Naive thymus-derived CD4-positive, alpha-beta T cell (primary cell): ENCODE results near the gene DGKI. TPM values are rescaled to one million over a fixed set of nuclear protein-coding genes. Genes with fewer than 3 reads are reported as not detected.

Source experiments
- ATAC-seq: fragments of 150-1000 bp; cut with Tn5 transposase; 2 replicates; pipeline ENCODE4 v1.10.0; 2021; ENCODE audit warnings: mild to moderate bottlenecking, moderate library complexity
- CTCF ChIA-PET: fragments of 350-600 bp; sonication (Branson Sonifier 250); formaldehyde crosslinking; loops from one replicate; lab custom pipeline; 2021; ENCODE audit warnings: antibody characterized with exemption; lab: Charles Lee
- POLR2A ChIA-PET: fragments of 350-600 bp; sonication (Branson Sonifier 250); formaldehyde crosslinking; loops from one replicate; lab custom pipeline; 2021; ENCODE audit warnings: antibody characterized with exemption, inconsistent platforms; lab: Charles Lee
- DNase-seq, 9 donors: peaks; one replicate each; pipeline versions ENCODE4 v3.0.0 to v3.0.0-alpha.2; 2020 to 2022; ENCODE audit warnings: mixed read lengths in 1 of 9
- H3K27ac ChIP-seq: one replicate; pipeline ENCODE4 v1.7.0; 2013; ENCODE audit warnings: mild to moderate bottlenecking, low read depth, low read length, moderate library complexity
- H3K27me3 ChIP-seq, 2 donors: one replicate each; pipeline ENCODE4 v1.7.0; 2013; ENCODE audit warnings: low read length in 2 of 2, mild to moderate bottlenecking in 2 of 2, moderate library complexity in 2 of 2; ENCODE audit not compliant: control insufficient read depth in 2 of 2, insufficient read depth in 2 of 2
- H3K36me3 ChIP-seq, 3 experiments: 1 replicate in 2 of 3; 2 replicates in 1 of 3; pipeline ENCODE4 v1.7.0; 2013; ENCODE audit warnings: low read length in 3 of 3, mild to moderate bottlenecking in 3 of 3, moderate library complexity in 1 of 3; ENCODE audit not compliant: insufficient read depth in 3 of 3, control insufficient read depth in 2 of 3
- H3K4me1 ChIP-seq, 2 donors: one replicate each; pipeline ENCODE4 v1.7.0; 2013; ENCODE audit warnings: low read length in 2 of 2, mild to moderate bottlenecking in 2 of 2, moderate library complexity in 1 of 2; ENCODE audit not compliant: control insufficient read depth in 2 of 2, insufficient read depth in 2 of 2
- H3K4me3 ChIP-seq: 2 replicates; pipeline ENCODE4 v1.7.0; 2013; ENCODE audit warnings: mild to moderate bottlenecking, low read length
- H3K9me3 ChIP-seq, 3 experiments: 1 replicate in 2 of 3; 2 replicates in 1 of 3; pipeline ENCODE4 v1.7.0; 2013; ENCODE audit warnings: low read length in 3 of 3; ENCODE audit not compliant: control insufficient read depth in 2 of 3
- H3K27ac Mint-ChIP-seq, 9 donors: one replicate each; pipeline ENCODE4 v1.8.0; 2020 to 2022; ENCODE audit warnings: mixed read lengths in 9 of 9, mild to moderate bottlenecking in 8 of 9, moderate library complexity in 5 of 9, inconsistent platforms in 2 of 9
- H3K27me3 Mint-ChIP-seq, 5 donors: one replicate each; pipeline ENCODE4 v1.8.0; 2021 to 2022; ENCODE audit warnings: mixed read lengths in 5 of 5, mild to moderate bottlenecking in 1 of 5
- H3K36me3 Mint-ChIP-seq, 5 donors: one replicate each; pipeline ENCODE4 v1.8.0; 2020 to 2022; ENCODE audit warnings: mixed read lengths in 5 of 5, mild to moderate bottlenecking in 3 of 5, inconsistent platforms in 1 of 5
- H3K4me1 Mint-ChIP-seq, 7 donors: one replicate each; pipeline ENCODE4 v1.8.0; 2020 to 2022; ENCODE audit warnings: mixed read lengths in 7 of 7, mild to moderate bottlenecking in 3 of 7, inconsistent platforms in 1 of 7
- H3K4me3 Mint-ChIP-seq, 10 donors: one replicate each; pipeline ENCODE4 v1.8.0; 2020 to 2022; ENCODE audit warnings: mild to moderate bottlenecking in 10 of 10, mixed read lengths in 10 of 10, moderate library complexity in 6 of 10, inconsistent platforms in 2 of 10
- H3K9me3 Mint-ChIP-seq, 11 donors: one replicate each; pipeline ENCODE4 v1.8.0; 2020 to 2022; ENCODE audit warnings: mixed read lengths in 11 of 11, mild to moderate bottlenecking in 4 of 11, inconsistent platforms in 1 of 11, moderate library complexity in 1 of 11
- intact Hi-C, 2 donors: fragments of 100-400 bp; cut with micrococcal nuclease; formaldehyde crosslinking; loops; one replicate each; pipeline ENCODE4 v1.15.1; 2023
- polyA plus RNA-seq, 2 donors: library from polyadenylated mRNA; unstranded; fragments of 300-500 nt; fragmentation: Illumina TruSeq; gene quantifications; one replicate each; pipeline ENCODE4 v1.2.3, GENCODE V29; 2021
- total RNA-seq, 6 experiments: library from RNA in 5 of 6; stranded (reverse) in 5 of 6; gene quantifications; 1 replicate in 5 of 6; 2 replicates in 1 of 6; pipeline ENCODE4 v1.2.3 and lab custom pipeline; 2021 to 2026

DGKI gene
- total and polyA plus RNA-seq, 7 experiments from 2014 or later = 1.3 TPM; not detected in 6

DNA sequence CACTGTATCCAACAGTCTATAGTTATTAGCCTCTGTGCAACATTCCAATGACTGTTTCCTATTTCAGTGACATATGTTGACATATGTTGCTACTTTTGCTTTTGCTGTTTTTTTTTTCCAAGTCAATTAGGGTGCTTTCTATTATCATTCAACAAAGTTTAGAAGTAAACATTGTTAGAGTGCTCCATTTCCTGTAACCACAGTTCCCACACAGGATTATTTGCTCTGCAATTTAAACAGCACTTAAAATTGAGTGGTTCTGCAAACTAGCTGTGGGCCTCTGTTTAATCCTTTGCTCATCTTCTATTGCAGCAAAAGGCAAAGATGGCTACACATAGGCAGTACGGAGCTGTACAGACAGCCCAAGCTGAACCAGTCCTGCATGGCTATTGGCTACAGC, 456.7 kb downstream of the DGKI start:
- Mint-ChIP-seq H3K4me1 (no peaks in the 10 kb centered on the region), H3K4me3 (no peak overlapping the region), H3K27ac (no peak overlapping the region), H3K27me3 (no peaks in the 10 kb centered on the region), H3K36me3 (no peaks in the 10 kb centered on the region), H3K9me3 (peaks cover 0 to 18% (median 0%) of the 10 kb centered on the region in 11 donors)
- Histone ChIP-seq H3K4me1 (no peaks in the 10 kb centered on the region), H3K9me3 (no peaks in the 10 kb centered on the region), H3K4me3 (no peak overlapping the region), H3K36me3 (no peaks in the 10 kb centered on the region), H3K27me3 (no peaks in the 10 kb centered on the region), H3K27ac (no peak overlapping the region)
- intact Hi-C loops = no loop called here
- ChIA-PET POLR2A (no interaction called here), CTCF (no interaction called here)
- ATAC-seq (no peak), DNase-seq (no peak)

DNA sequence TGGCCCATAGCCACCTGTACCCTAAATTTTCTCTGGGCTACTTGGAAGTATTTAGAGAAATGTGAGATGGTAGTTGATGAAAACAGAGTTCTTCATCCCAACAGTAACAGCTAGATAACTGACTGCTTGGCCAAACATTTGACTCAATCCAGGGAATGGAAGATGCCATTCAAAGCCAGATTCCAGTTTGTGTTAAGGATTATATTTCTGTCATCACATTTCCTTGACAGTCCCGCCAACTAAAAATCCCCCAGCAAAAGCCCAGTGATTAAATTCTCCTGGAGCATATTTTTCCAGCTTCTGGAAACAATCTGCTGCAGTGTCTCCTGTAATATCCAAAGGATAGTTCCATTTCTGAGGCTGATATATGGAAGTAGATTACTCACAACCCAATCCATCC, 457.9 kb downstream of the DGKI start:
- POLR2A ChIA-PET = no interaction called here
- H3K4me3 Mint-ChIP-seq = no peak overlapping the region
- no peaks in the 10 kb centered on the region for H3K4me1 Mint-ChIP-seq
- no peaks in the 10 kb centered on the region for H3K27me3 ChIP-seq
- H3K36me3 ChIP-seq = no peaks in the 10 kb centered on the region
- CTCF ChIA-PET = no interaction called here
- no peaks in the 10 kb centered on the region for H3K9me3 ChIP-seq
- no peaks in the 10 kb centered on the region for H3K36me3 Mint-ChIP-seq
- no peak overlapping the region for H3K4me3 ChIP-seq
- ATAC-seq (no peak), DNase-seq (no peak)
- H3K4me1 ChIP-seq = no peaks in the 10 kb centered on the region
- no peak overlapping the region for H3K27ac Mint-ChIP-seq
- no peak overlapping the region for H3K27ac ChIP-seq
- intact Hi-C loops = no loop called here
- H3K9me3 Mint-ChIP-seq = peaks cover 0 to 18% (median 0%) of the 10 kb centered on the region in 11 donors
- H3K27me3 Mint-ChIP-seq = no peaks in the 10 kb centered on the region

DNA sequence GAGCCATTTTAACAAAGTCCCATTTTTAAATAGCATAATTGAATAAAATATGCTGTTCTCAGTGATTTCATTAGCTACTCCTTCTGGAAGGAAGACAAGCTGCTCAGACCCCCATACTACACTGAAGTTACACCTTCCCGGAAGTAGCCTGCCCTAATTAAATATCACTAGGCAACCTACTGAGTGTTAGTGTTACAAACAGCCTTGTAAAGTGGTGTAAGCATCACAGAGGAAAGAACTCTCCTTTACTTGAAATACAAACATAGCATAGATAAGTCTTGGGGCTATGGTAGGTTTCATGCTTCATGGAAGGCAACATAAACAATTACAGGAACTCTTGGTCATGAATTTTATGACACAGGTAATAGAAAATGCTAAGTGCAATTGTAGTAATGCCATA, 459.8 kb downstream of the DGKI start:
- intact Hi-C loops = no loop called here
- no peak for ATAC-seq
- Histone ChIP-seq H3K4me1 (no peaks in the 10 kb centered on the region), H3K27me3 (no peaks in the 10 kb centered on the region), H3K9me3 (no peaks in the 10 kb centered on the region), H3K27ac (no peak overlapping the region), H3K36me3 (no peaks in the 10 kb centered on the region), H3K4me3 (no peak overlapping the region)
- H3K9me3 Mint-ChIP-seq = peaks cover 0 to 18% (median 2%) of the 10 kb centered on the region in 11 donors
- no peak for DNase-seq
- no peak overlapping the region for H3K4me3 Mint-ChIP-seq
- POLR2A ChIA-PET = no interaction called here
- H3K4me1 Mint-ChIP-seq = no peaks in the 10 kb centered on the region
- H3K36me3 Mint-ChIP-seq = no peaks in the 10 kb centered on the region
- no peak overlapping the region for H3K27ac Mint-ChIP-seq
- H3K27me3 Mint-ChIP-seq = no peaks in the 10 kb centered on the region
- CTCF ChIA-PET = no interaction called here

DNA sequence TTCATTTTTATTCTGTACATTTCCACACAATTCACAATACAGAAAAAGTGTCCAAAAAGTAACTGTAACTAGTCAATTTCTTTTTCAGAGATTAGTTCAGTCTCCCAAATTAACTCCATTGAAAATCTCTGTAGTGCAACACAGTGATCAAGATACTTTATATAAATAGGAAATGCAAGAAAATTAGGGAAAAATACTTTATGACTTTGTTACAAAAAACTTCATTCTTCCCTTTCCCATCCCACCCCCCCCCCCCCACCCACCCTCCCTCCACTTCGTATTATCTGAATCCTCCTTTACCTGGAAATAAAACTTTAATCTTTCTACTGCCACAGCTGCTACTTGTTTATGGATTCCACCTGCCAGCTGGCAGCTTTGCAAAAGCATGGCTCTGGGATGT, 465.7 kb downstream of the DGKI start:
- intact Hi-C loops = no loop called here
- H3K4me1 ChIP-seq = no peaks in the 10 kb centered on the region
- Mint-ChIP-seq H3K4me1 (no peaks in the 10 kb centered on the region), H3K27me3 (no peaks in the 10 kb centered on the region), H3K9me3 (peaks cover 0 to 15% (median 4%) of the 10 kb centered on the region in 11 donors), H3K27ac (no peak overlapping the region), H3K4me3 (no peak overlapping the region), H3K36me3 (no peaks in the 10 kb centered on the region)
- H3K27ac ChIP-seq = no peak overlapping the region
- DNase-seq (no peak), ATAC-seq (no peak)
- no peaks in the 10 kb centered on the region for H3K27me3 ChIP-seq
- no peaks in the 10 kb centered on the region for H3K36me3 ChIP-seq
- ChIA-PET POLR2A (no interaction called here), CTCF (no interaction called here)
- peaks cover 0 to 4% (median 0%) of the 10 kb centered on the region in 3 experiments for H3K9me3 ChIP-seq
- no peak overlapping the region for H3K4me3 ChIP-seq

DNA sequence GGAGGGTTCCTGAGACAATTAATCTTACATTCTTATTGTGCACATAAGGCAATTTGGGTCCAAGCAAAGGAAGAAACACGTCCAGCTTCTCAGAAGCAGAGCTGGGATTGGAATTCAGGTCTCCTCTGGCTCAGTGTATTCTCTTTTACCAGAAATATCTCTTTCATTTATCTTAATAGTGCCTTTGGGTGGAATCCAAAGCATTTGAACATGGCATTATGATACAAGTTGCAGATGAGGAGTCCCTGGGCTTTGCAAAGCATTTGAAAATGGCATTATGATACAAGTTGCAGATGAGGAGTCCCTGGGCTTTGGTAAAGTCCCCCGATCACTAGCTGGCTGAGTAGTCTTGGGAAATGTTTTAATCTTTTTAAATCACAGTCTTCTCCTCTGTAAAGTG, 473.3 kb downstream of the DGKI start:
- Histone ChIP-seq H3K9me3 (peaks cover 0 to 2% (median 0%) of the 10 kb centered on the region in 3 experiments), H3K4me3 (no peak overlapping the region), H3K36me3 (no peaks in the 10 kb centered on the region), H3K27me3 (no peaks in the 10 kb centered on the region), H3K4me1 (no peaks in the 10 kb centered on the region), H3K27ac (no peak overlapping the region)
- Mint-ChIP-seq H3K4me1 (no peaks in the 10 kb centered on the region), H3K27ac (no peak overlapping the region), H3K27me3 (no peaks in the 10 kb centered on the region), H3K9me3 (peaks cover 0 to 8% (median 4%) of the 10 kb centered on the region in 11 donors), H3K4me3 (no peak overlapping the region), H3K36me3 (no peaks in the 10 kb centered on the region)
- intact Hi-C loops = no loop called here
- no peak for ATAC-seq
- CTCF ChIA-PET = no interaction called here
- POLR2A ChIA-PET = no interaction called here
- DNase-seq = no peak

DNA sequence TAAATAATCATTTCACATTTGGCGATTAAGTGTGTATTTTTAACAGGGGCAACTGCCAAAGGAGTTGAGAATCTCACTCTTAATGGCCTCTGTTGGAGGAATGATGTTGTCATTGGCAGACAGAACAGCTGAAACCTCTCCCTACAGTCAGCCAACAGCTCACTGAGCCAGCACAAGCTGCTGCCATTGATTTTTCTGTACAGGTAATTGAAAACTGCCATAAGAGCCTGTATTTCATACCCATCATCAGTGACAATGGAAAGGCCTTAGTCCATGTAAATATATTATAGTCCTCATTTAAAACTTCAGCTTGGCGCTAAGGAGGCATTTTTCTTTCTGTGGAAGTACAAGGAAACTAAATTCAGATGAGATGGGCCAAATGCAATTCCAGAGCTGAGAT, 475.2 kb downstream of the DGKI start:
- DNase-seq = no peak
- H3K36me3 ChIP-seq = no peaks in the 10 kb centered on the region
- POLR2A ChIA-PET = no interaction called here
- Mint-ChIP-seq H3K36me3 (no peaks in the 10 kb centered on the region), H3K9me3 (peaks cover 0 to 6% (median 0%) of the 10 kb centered on the region in 11 donors), H3K4me3 (no peak overlapping the region), H3K27ac (no peak overlapping the region), H3K4me1 (no peaks in the 10 kb centered on the region), H3K27me3 (no peaks in the 10 kb centered on the region)
- no peak overlapping the region for H3K4me3 ChIP-seq
- CTCF ChIA-PET = no interaction called here
- H3K9me3 ChIP-seq = no peaks in the 10 kb centered on the region
- intact Hi-C loops = no loop called here
- no peak overlapping the region for H3K27ac ChIP-seq
- H3K4me1 ChIP-seq = no peaks in the 10 kb centered on the region
- no peaks in the 10 kb centered on the region for H3K27me3 ChIP-seq
- ATAC-seq = no peak

DNA sequence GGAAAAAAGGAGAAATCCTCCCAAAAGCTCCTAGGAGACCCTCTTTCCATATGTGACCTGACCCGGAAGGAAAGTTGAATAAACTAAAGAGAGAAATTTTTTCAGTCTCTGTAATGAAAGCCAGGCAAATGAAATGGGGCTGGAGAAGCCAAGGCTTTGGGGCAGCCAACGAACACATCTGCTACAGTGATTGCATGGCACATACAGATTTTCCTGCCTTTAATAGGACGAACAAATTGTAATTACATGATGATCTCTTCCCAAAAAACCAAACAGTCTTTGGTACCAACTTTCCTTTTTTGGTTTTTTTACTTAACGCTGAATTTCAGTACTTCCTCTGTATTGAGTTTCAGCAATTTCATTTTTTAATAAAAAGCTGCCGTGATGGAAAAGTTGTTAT, 479.8 kb downstream of the DGKI start:
- POLR2A ChIA-PET = no interaction called here
- intact Hi-C loops = no loop called here
- no peaks in the 10 kb centered on the region for H3K4me1 ChIP-seq
- H3K36me3 Mint-ChIP-seq = no peaks in the 10 kb centered on the region
- peaks cover 0 to 7% (median 0%) of the 10 kb centered on the region in 3 experiments for H3K9me3 ChIP-seq
- ATAC-seq = no peak
- H3K27me3 Mint-ChIP-seq = no peaks in the 10 kb centered on the region
- no peak overlapping the region for H3K4me3 Mint-ChIP-seq
- H3K27ac Mint-ChIP-seq = no peak overlapping the region
- peaks cover 0 to 18% (median 6%) of the 10 kb centered on the region in 11 donors for H3K9me3 Mint-ChIP-seq
- no peaks in the 10 kb centered on the region for H3K27me3 ChIP-seq
- DNase-seq = no peak
- H3K36me3 ChIP-seq = no peaks in the 10 kb centered on the region
- no peak overlapping the region for H3K4me3 ChIP-seq
- CTCF ChIA-PET = no interaction called here
- H3K4me1 Mint-ChIP-seq = no peaks in the 10 kb centered on the region
- no peak overlapping the region for H3K27ac ChIP-seq
